Measurements from ENCODE around the gene KDM2B. TPM values are rescaled to one million over a fixed set of nuclear protein-coding genes. Genes with fewer than 3 reads are reported as not detected.

Gene KDM2B
- total RNA-seq, 1 experiment from 2014 or later: 49.3 TPM

GRCh38 chr12:121523741-121524140, 57.1 kb downstream of the KDM2B start:
- ChIA-PET POLR2A (ENCODE audit: low non-redundant PET) (no interaction called here), CTCF (no interaction called here)
- Histone ChIP-seq H3K4me1 (ENCODE audit: insufficient read depth, low read length, poor library complexity, severe bottlenecking) (no peaks in the 10 kb centered on the region), H3K27ac (ENCODE audit: low read depth, low read length, poor library complexity, severe bottlenecking) (no peak overlapping the region), H3K36me3 (ENCODE audit: insufficient read depth, low read length, poor library complexity, severe bottlenecking) (peaks cover 6% of the 10 kb centered on the region), H3K27me3 (replicated peaks; ENCODE audit: insufficient read depth, low read depth, low read length, poor library complexity) (no peaks in the 10 kb centered on the region), H3K4me3 (ENCODE audit: low read depth, low read length, poor library complexity, severe bottlenecking) (no peak overlapping the region), H3K9me3 (ENCODE audit: low read depth, low read length, poor library complexity, severe bottlenecking) (no peaks in the 10 kb centered on the region)
- TF ChIP-seq EZH2 (IDR thresholded peaks at IDR 0.05; ENCODE audit: borderline replicate concordance, low read depth, low read length, poor library complexity, severe bottlenecking) (no peak), CTCF (conservative IDR thresholded peaks at IDR 0.05; ENCODE audit: low read depth, low read length) (no peak)
- BruUV-seq (replicated peaks): no TSS peak
- DNase-seq (ENCODE audit: low spot score): no peak
- intact Hi-C loops (cut with micrococcal nuclease; ENCODE audit: unreplicated experiment): no loop called here

- POLR2A ChIA-PET (ENCODE audit: low non-redundant PET): no interaction called here
- TF ChIP-seq CTCF (conservative IDR thresholded peaks at IDR 0.05; ENCODE audit: low read depth, low read length) (no peak), EZH2 (IDR thresholded peaks at IDR 0.05; ENCODE audit: borderline replicate concordance, low read depth, low read length, poor library complexity, severe bottlenecking) (no peak)
- Histone ChIP-seq H3K27me3 (replicated peaks; ENCODE audit: insufficient read depth, low read depth, low read length, poor library complexity) (no peaks in the 10 kb centered on the region), H3K9me3 (ENCODE audit: low read depth, low read length, poor library complexity, severe bottlenecking) (no peaks in the 10 kb centered on the region), H3K4me3 (ENCODE audit: low read depth, low read length, poor library complexity, severe bottlenecking) (no peak overlapping the region), H3K27ac (ENCODE audit: low read depth, low read length, poor library complexity, severe bottlenecking) (no peak overlapping the region), H3K4me1 (ENCODE audit: insufficient read depth, low read length, poor library complexity, severe bottlenecking) (no peaks in the 10 kb centered on the region), H3K36me3 (ENCODE audit: insufficient read depth, low read length, poor library complexity, severe bottlenecking) (peaks cover 6% of the 10 kb centered on the region)
- CTCF ChIA-PET: no interaction called here
- intact Hi-C loops (cut with micrococcal nuclease; ENCODE audit: unreplicated experiment): no loop called here
- no peak for DNase-seq (ENCODE audit: low spot score)
- no TSS peak for BruUV-seq (replicated peaks)
Measured at GRCh38 chr12:121522971-121523370, 57.9 kb downstream of the KDM2B start.

GRCh38 chr12:121520586-121521086, 60.2 kb downstream of the KDM2B start:
- H3K4me3 ChIP-seq (ENCODE audit: low read depth, low read length, poor library complexity, severe bottlenecking): no peak overlapping the region
- H3K9me3 ChIP-seq (ENCODE audit: low read depth, low read length, poor library complexity, severe bottlenecking): no peaks in the 10 kb centered on the region
- ChIA-PET CTCF (no interaction called here), POLR2A (ENCODE audit: low non-redundant PET) (no interaction called here)
- intact Hi-C loops (cut with micrococcal nuclease; ENCODE audit: unreplicated experiment): no loop called here
- no peak for DNase-seq (ENCODE audit: low spot score)
- peaks cover 9% of the 10 kb centered on the region for H3K36me3 ChIP-seq (ENCODE audit: insufficient read depth, low read length, poor library complexity, severe bottlenecking)
- BruUV-seq (replicated peaks): no TSS peak
- H3K4me1 ChIP-seq (ENCODE audit: insufficient read depth, low read length, poor library complexity, severe bottlenecking): no peaks in the 10 kb centered on the region
- H3K27me3 ChIP-seq (replicated peaks; ENCODE audit: insufficient read depth, low read depth, low read length, poor library complexity): no peaks in the 10 kb centered on the region
- no peak overlapping the region for H3K27ac ChIP-seq (ENCODE audit: low read depth, low read length, poor library complexity, severe bottlenecking)
- TF ChIP-seq EZH2 (IDR thresholded peaks at IDR 0.05; ENCODE audit: borderline replicate concordance, low read depth, low read length, poor library complexity, severe bottlenecking) (no peak), CTCF (conservative IDR thresholded peaks at IDR 0.05; ENCODE audit: low read depth, low read length) (no peak)
